ENCODE data around the gene SPOPL.
"Not testable (repeated sequence)": the region's sequence is repeated elsewhere in the genome, so short reads cannot be mapped to it uniquely, and the experiment has no call there.

The SPOPL gene

GRCh38 chr2:138501425-138502254 lies at the start of gene SPOPL:
Gene SPOPL (plus strand): TSS chr2:138501770. CDS start chr2:138550217, 48,447 bp downstream.
- peak; percentile 81 for DNase-seq (ENCODE audit: low read depth)

DNA sequence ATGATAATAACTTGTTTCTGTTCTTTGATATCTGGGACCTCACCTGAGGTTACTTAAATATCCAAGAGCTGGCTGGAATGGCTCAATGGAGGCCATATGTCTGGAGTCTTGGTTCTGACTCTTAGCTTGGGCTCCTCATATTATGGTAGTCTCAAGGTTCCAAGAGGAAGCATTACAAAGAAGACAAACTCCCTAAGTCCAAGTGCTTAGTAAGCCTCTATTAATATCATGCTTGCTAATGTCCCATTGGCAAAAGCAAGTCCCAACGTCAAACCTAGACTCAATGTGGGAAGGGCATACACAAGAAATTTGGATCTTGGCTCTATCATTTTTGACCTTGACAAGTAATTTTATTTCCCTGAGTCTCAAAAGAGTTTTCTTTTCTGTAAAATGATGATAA lies 49.2 kb upstream of the SPOPL start:
- DNase-seq (ENCODE audit: low read depth): no peak

DNA sequence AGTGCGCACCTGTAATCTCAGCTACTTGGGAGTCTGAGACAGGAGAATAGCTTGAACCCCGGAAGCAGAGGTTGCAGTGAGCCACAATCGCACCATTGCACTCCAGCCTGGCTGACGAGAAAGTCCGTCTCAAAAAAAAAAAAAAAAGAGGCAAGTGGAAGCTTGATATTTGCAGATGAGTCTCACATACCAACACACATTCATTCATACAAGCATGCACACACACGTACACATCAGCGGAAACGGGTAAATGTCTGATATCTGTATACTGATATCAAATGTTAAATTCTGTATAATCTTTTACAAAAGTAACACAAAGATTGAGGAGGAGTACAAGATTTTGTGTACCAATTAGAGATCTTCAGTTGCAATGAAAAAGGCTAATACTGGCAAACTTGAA lies 47.8 kb upstream of the SPOPL start:
- no peak for DNase-seq (ENCODE audit: low read depth)

GRCh38 chr2:138454761-138455160 lies 46.8 kb upstream of the SPOPL start:
- DNase-seq (ENCODE audit: low read depth): no peak

DNA sequence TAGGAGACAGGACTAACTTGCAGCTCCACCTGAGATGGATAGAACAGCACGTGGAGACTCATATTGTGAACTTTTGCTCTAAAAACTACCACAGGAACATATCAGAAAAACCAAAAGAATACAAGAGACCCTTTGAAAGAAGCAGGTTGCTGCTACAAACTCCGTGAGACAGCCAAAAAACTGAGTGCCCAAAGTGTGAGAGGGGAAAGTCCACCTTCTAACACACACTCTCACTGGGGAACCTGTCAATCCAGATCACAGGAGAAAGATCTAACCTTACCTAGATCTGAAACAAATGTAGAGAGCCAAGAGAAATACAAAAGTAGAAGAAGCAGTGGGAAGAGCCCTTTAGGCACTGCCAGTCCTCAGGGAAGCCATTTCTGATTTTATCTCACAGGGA lies 46.3 kb upstream of the SPOPL start:
- no peak for DNase-seq (ENCODE audit: low read depth)

DNA sequence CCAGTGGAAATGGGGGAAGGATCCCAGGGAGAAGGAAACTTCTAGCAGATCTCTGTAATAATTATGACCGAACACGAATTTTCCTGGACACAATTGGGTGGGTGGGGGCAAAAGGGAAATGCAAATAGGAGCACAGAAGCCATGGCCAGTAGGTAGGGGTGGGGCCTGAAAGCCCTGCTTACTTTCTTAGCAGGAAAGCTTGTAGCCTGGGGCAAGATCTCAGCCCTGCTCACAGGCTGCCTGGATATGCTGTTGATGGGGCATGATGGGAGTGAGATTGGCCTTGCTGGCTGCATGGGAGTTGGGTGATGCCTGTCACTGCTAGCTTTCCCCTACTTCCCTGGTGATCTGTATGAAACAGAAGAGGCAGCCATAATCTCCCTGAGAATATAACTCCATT lies 45.9 kb upstream of the SPOPL start:
- no peak for DNase-seq (ENCODE audit: low read depth)

GRCh38 chr2:138462689-138463088 lies 38.9 kb upstream of the SPOPL start:
- not testable (repeated sequence) for DNase-seq (ENCODE audit: low read depth)

DNA sequence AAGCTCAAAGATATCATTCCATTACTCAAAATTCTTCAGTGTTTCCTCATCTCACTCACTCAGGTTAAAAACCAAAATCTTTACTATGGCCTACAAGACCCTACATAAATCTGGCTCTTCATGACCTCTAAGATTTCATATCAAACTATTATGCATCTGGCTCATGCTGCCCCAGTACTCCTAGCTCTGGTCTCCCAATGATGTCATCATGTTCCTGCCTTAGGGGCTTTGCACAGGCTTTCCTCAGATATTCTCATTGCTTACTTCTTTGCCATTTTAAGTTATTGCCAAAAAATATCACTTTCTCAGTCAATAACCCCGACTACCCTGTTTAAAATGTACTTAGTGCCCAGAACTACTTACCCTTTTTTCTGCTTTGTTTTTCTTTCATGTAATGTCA lies 33.0 kb upstream of the SPOPL start:
- DNase-seq (ENCODE audit: low read depth): no peak

- DNase-seq (ENCODE audit: low read depth): no peak
These were observed 32.2 kb upstream of the SPOPL start for GRCh38 chr2:138469411-138469810.

GRCh38 chr2:138470941-138471340 lies 30.6 kb upstream of the SPOPL start:
- no peak for DNase-seq (ENCODE audit: low read depth)

DNA sequence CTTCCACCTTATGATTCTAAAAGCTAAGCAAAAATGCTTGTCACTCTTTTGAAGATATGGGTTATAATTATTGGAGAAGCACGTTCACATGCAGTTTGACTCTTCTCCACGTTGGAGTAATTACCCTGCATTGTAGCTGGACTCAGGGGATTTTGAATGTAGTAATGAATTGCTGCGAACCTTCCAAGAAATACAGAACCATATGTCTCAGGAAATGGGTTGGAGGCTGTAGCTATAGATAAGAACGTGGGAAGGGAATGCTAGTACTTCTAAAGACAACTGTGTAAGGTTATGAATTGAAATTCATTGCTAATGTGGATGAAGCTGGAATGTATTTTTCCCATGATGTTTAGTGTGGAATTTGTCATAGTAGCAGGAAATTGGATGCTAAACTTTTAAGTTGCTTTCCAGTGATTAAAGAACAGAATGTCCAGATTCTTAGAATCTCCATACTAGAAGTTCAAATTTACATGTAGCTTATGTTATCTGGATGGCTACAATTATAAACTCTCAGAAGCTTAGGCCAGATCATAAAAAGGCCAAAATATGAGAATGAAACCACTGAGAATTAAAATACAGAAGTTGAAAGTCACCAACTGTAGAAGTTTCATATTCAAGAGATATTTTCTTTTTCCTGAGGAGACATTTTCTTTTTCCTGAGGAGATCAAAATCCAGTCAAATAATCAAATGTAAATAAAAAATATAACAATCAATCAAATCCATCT lies 27.3 kb upstream of the SPOPL start:
- no peak for DNase-seq (ENCODE audit: low read depth)

DNA sequence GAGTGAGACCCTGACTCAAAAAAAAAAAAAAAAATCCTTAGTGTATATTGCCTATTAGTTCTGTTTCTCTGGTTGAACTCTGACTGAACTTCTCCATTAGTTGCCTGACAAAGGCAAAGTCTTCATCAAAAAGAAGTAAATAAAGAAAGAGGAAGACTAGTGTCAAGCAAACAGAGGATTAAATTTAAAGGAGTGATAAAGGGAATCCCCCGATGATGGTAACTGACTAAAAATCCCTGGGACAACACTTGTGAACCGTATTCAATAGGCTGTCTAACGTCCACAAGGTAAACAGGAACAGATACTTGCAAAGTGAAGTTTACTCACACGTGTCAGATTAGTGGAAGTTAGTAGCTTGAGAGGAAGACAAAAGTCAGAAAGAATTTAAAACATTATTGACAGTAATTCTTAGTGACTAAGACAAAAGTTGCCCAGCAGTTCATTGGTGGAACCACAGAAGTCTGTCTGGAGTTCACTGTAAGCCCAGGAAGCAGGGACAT lies 26.2 kb upstream of the SPOPL start:
- no peak for DNase-seq (ENCODE audit: low read depth)

- no peak for DNase-seq (ENCODE audit: low read depth)
These were observed 25.4 kb upstream of the SPOPL start for GRCh38 chr2:138476186-138476585.

GRCh38 chr2:138476940-138477339 lies 24.6 kb upstream of the SPOPL start:
- no peak for DNase-seq (ENCODE audit: low read depth)

GRCh38 chr2:138482796-138483195 lies 18.8 kb upstream of the SPOPL start:
- DNase-seq (ENCODE audit: low read depth): not testable (repeated sequence)

- DNase-seq (ENCODE audit: low read depth): no peak
These were observed 16.6 kb upstream of the SPOPL start for GRCh38 chr2:138485019-138485418.

DNA sequence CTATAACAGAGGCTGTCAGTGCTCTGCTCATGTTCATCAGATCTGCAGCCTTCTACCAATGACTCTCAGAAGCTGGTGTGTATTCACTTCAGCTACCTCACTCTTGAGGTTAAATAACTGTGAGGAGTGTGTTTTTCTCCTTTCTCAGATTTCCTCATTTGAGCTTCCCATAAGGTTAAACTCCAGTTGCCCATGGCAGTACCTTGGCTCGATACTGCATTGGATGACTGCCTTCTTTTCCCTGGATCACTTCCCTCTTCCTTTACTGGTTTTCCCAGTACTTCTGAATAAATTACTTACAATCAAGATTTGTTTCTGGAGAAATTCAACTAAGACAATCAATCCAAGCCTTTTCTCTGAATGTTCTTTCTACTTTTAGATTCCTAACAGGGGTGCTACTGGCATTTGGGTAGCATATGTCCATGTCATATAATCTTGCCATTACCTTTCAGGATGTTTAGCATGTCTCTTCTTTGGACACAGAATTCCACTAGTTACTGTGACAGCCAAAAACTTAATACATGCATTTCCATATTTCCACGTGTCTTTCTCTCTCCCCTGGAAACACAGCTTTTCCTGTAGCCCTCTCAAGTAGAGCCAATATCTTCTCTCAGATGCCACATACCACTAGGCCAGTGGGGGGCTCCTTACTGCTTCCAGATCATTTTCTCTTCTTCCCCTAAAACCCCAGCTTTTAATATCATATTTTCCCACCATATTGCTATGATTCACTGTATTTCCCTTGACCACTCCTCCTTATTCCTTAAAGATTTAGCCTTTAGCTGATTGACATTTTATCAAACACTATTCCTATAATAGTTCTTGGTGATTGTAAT lies 15.0 kb upstream of the SPOPL start:
- no peak for DNase-seq (ENCODE audit: low read depth)

DNA sequence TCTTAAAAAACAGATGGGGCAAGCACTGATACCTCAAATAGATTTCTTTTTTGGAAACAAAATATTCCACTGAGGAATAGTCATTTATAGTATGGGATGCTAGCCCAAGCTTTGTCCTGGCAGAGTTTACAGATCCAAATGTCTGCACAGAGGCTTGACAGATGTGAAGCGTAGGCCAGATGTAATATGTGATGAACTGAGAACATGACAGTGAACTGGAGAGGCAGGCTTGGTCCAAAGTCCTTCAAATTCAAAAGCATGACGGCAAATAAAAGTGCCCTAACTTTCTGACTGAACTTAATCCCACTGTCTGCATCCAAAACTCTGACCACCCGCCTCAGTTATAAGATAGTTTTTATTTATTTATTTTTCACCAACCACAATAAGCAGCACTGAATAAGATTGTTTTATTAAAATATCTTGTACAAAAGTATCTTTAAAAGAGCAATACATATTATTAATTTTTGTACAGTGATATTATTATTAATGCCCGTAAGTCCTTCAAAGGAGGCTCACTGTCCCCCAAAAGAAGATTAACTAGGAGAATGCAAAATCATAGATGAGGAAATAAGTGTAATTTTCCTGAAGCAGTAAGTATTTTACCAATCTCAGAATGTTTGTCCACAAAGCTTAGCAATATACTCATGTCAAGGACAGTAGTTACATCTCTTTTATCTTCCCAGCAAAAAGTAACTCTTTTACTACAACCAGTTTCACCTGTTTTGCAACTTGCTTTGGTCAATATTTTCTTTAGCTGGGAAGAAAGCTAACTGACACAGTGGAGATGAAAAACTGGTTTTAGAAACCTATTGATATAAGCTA lies 10.7 kb upstream of the SPOPL start:
- DNase-seq (ENCODE audit: low read depth): no peak

- DNase-seq (ENCODE audit: low read depth): no peak
These were observed 10.1 kb upstream of the SPOPL start for GRCh38 chr2:138491495-138491862.

DNA sequence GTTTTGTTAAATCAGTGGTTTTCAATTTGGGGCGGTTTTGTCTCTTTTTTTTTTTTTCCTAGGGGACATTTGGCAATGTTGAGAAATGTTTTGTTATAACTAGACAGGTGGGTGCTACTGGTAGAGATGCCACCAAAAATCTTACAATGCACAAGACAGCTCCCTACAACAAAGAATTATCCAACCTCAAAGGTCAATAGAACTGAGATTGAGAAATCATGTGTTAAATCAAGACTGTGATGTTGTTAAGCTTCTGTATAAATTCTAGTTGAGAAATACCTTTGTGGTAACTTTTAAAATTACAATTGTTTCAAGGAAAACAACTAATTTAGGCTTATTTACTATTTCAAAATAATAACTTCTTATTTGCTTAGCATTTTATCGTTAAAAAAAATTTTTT lies 9.4 kb upstream of the SPOPL start:
- DNase-seq (ENCODE audit: low read depth): no peak

DNA sequence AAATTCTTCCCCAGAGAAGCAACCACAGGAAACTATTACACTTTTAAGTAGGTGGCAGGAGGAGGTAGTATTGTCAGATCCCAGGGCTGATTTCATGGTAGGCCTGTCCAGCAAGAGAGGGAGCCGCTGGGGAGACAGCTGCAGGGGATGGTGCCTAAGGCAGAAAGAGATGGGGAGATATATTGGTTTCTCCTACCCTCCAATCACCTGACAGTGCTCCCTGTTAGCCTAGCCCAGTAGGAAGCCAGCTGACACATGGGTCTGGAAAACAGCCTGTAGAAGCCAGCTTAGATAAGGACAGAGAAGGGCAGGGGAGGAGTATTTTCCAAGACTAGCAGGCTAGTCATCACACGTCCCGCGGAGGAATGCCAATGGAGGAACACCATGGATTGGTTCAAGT lies 8.2 kb upstream of the SPOPL start:
- DNase-seq (ENCODE audit: low read depth): no peak

Measured in activated T-cell treated with anti-CD3 and anti-CD28 coated beads for 24 hours (primary cell).